K562 (cell line): ENCODE measurements around the gene TCFL5. TPM values are rescaled to one million over a fixed set of nuclear protein-coding genes. Genes with fewer than 3 reads are reported as not detected.

Source experiments
- ARID1B ChIP-seq: fragments of 450-650 bp; IDR thresholded peaks from 2 replicates; pipeline ENCODE4 v1.6.1; 2016; ENCODE audit warnings: antibody characterized with exemption, mild to moderate bottlenecking, inconsistent platforms
- CC2D1A ChIP-seq: fragments of 450-650 bp; IDR thresholded peaks from 2 replicates; pipeline ENCODE4 v1.6.1; 2017; ENCODE audit warnings: mild to moderate bottlenecking
- E2F4 ChIP-seq: sonication (generic); formaldehyde crosslinking; IDR thresholded peaks from 2 replicates; pipeline ENCODE4 v1.8.0; 2022; ENCODE audit warnings: mild to moderate bottlenecking, low read depth, missing genetic modification reagents
- GTF3C2 ChIP-seq: IDR thresholded peaks from 3 replicates; pipeline ENCODE4 v1.6.1; 2011; ENCODE audit warnings: borderline replicate concordance, mild to moderate bottlenecking, moderate library complexity; ENCODE audit not compliant: insufficient read length; ENCODE audit errors: extremely low read depth
- HDAC3 ChIP-seq: fragments of 450-650 bp; IDR thresholded peaks from 2 replicates; pipeline ENCODE4 v1.6.1; 2018; ENCODE audit warnings: borderline replicate concordance, mild to moderate bottlenecking, moderate library complexity; ENCODE audit not compliant: partially characterized antibody
- ILK ChIP-seq: fragments of 450-650 bp; IDR thresholded peaks from 2 replicates; pipeline ENCODE4 v1.6.1; 2016; ENCODE audit warnings: missing genetic modification characterization, low read depth, mild to moderate bottlenecking, missing compliant biosample characterization, moderate library complexity, borderline replicate concordance
- KDM5B ChIP-seq: fragments of 200-600 bp; sonication (generic); IDR thresholded peaks from 2 replicates; pipeline ENCODE4 v1.6.1; 2012; ENCODE audit warnings: low read depth, mild to moderate bottlenecking, moderate library complexity, low read length, control low read depth, inconsistent platforms; ENCODE audit not compliant: insufficient replicate concordance
- NELFE ChIP-seq: IDR thresholded peaks from 2 replicates; pipeline ENCODE4 v1.6.1; 2011; ENCODE audit warnings: mild to moderate bottlenecking; ENCODE audit not compliant: insufficient read depth, insufficient read length
- NFIC ChIP-seq: fragments of 450-650 bp; IDR thresholded peaks from 2 replicates; pipeline ENCODE4 v1.6.1; 2017; ENCODE audit warnings: mild to moderate bottlenecking, inconsistent platforms
- NR2C2 ChIP-seq, 2 experiments: fragments of 200-800 bp in 1 of 2; sonication (Bioruptor generic) in 1 of 2; sonication (generic) in 1 of 2; formaldehyde crosslinking in 1 of 2; IDR thresholded peaks; 2 replicates each; pipeline versions ENCODE4 v1.6.1 to v1.8.0; 2016 to 2022; ENCODE audit warnings: mild to moderate bottlenecking in 1 of 2, missing compliant biosample characterization in 1 of 2, missing genetic modification characterization in 1 of 2, missing genetic modification reagents in 1 of 2
- PCBP1 ChIP-seq: fragments of 200-400 bp; formaldehyde crosslinking; IDR thresholded peaks from 2 replicates; pipeline ENCODE4 v1.6.1; 2018; ENCODE audit warnings: mild to moderate bottlenecking, low read depth, low read length; ENCODE audit not compliant: poor library complexity, severe bottlenecking
- PHF20 ChIP-seq: fragments of 450-650 bp; IDR thresholded peaks from 2 replicates; pipeline ENCODE4 v1.6.1; 2018; ENCODE audit not compliant: partially characterized antibody
- RREB1 ChIP-seq: fragments of 250-450 bp; sonication (Bioruptor Pico); IDR thresholded peaks from 2 replicates; pipeline ENCODE4 v1.4.0; 2020
- SMAD4 ChIP-seq: fragments of 250-450 bp; sonication (Bioruptor Pico); conservative IDR thresholded peaks from 2 replicates; pipeline ENCODE4 v1.8.0; 2021; ENCODE audit warnings: inconsistent platforms, mild to moderate bottlenecking, moderate library complexity
- U2AF2 ChIP-seq: fragments of 200-400 bp; formaldehyde crosslinking; optimal IDR thresholded peaks from 2 replicates; pipeline ENCODE3; 2017; ENCODE audit warnings: low read depth, mild to moderate bottlenecking, low read length
- ZBTB8A ChIP-seq: fragments of 450-650 bp; IDR thresholded peaks from 2 replicates; pipeline ENCODE4 v1.6.1; 2018; ENCODE audit warnings: mild to moderate bottlenecking, moderate library complexity; ENCODE audit not compliant: partially characterized antibody
- ZC3H4 ChIP-seq: sonication (generic); formaldehyde crosslinking; IDR thresholded peaks from 2 replicates; pipeline ENCODE4 v1.9.0; 2021; ENCODE audit warnings: missing genetic modification reagents, borderline replicate concordance
- ZNF583 ChIP-seq: fragments of 250-450 bp; sonication (Bioruptor Pico); IDR thresholded peaks from 2 replicates; pipeline ENCODE4 v1.4.0; 2020
- polyA plus RNA-seq, 8 experiments: library from polyadenylated mRNA; depleted of rRNA in 4 of 8; stranded (reverse) in 5 of 8; unstranded in 3 of 8; fragments of >200 nt; fragmentation: Nextera tagmentation in 2 of 8; fragmentation: Illumina TruSeq in 1 of 8; extraction: Ambion mirVana in 2 of 8; extraction: Trizol in 1 of 8; gene quantifications; 2 replicates each; pipeline versions ENCODE4 v1.2.1 to v1.2.3, GENCODE V29; 2011 to 2014; ENCODE audit warnings: inconsistent platforms in 1 of 8, missing spikeins in 1 of 8
- total RNA-seq, 7 experiments: library from RNA; depleted of rRNA in 6 of 7; stranded (reverse); fragments of >200 nt in 6 of 7; fragmentation: Illumina TruSeq in 2 of 7; extraction: Trizol in 2 of 7; gene quantifications; 2 replicates each; pipeline versions ENCODE4 v1.2.1 to v1.2.3, GENCODE V29; 2011 to 2021; ENCODE audit warnings: low replicate concordance in 1 of 7

Gene TCFL5
- total and polyA plus RNA-seq, 9 of the 15 experiments (the other 6 are each of a cell fraction or from before 2014, with no cell fraction given) = 1.00 to 12.6 (median 9.1) TPM

GRCh38 chr20:62861726-62862336 lies at the start of gene TCFL5 (continued):
- TF ChIP-seq GTF3C2 (no peak), PCBP1 (no peak), KDM5B (peak; percentile 43), ILK (tag) (no peak), NR2C2 (CRISPR knock-in tag; IDR thresholded peaks at IDR 0.05) (no peak), NR2C2 (tag; IDR thresholded peaks at IDR 0.05) (peak; percentile 29; the same call in 1 of the 2 replicates), HDAC3 (no peak), SMAD4 (no peak), U2AF2 (no peak), E2F4 (CRISPR knock-in tag) (no peak), PHF20 (no peak), ZBTB8A (no peak), ARID1B (no peak), CC2D1A (no peak), RREB1 (CRISPR knock-in tag) (no peak), NELFE (no peak), ZC3H4 (CRISPR knock-in tag) (no peak; the same call in 1 of the 2 replicates), NFIC (no peak), ZNF583 (CRISPR knock-in tag) (peak; percentile 73; the same call in 1 of the 2 replicates)
